Suprapubic skin (tissue), 3 donors: Measurements from ENCODE around the gene OR2T12.
"Not testable (repeated sequence)": the region's sequence is repeated elsewhere in the genome, so short reads cannot be mapped to it uniquely, and the experiment has no call there.

Experiments
- CTCF ChIP-seq, 2 donors: fragments of 200-600 bp in 1 of 2; fragments of 450-650 bp in 1 of 2; sonication (generic) in 1 of 2; IDR thresholded peaks; one replicate each; pipeline ENCODE4 v1.5.1; 2016 to 2019; ENCODE audit warnings: antibody characterized with exemption in 2 of 2, mild to moderate bottlenecking in 1 of 2, moderate library complexity in 1 of 2
- POLR2A ChIP-seq, 2 donors: fragments of 450-650 bp; IDR thresholded peaks; one replicate each; pipeline ENCODE4 v1.6.1; 2017; ENCODE audit warnings: antibody characterized with exemption in 2 of 2, mild to moderate bottlenecking in 2 of 2, moderate library complexity in 2 of 2

- TF ChIP-seq CTCF, POLR2A (IDR thresholded peaks at IDR 0.05): not testable (repeated sequence)
Measured at GRCh38 chr1:248259309-248259708, 43.9 kb downstream of the OR2T12 start.
